Neural progenitor cell (in vitro differentiated cells): ENCODE results near the gene AVPR1A. TPM values are rescaled to one million over a fixed set of nuclear protein-coding genes. Genes with fewer than 3 reads are reported as not detected.

Source experiments
- DNase-seq: peaks from one replicate; pipeline ENCODE4 v3.0.0-alpha.2; 2016; ENCODE audit warnings: low spot score
- H2AFZ ChIP-seq: fragments of 200-600 bp; sonication (generic); replicated peaks from 2 replicates; pipeline ENCODE4 v1.6.1; 2016; ENCODE audit warnings: antibody characterized with exemption
- H3F3A ChIP-seq: fragments of 200-600 bp; sonication (generic); 2 replicates; pipeline ENCODE4 v1.6.1; 2016; ENCODE audit warnings: antibody characterized with exemption, low read depth
- H3K27ac ChIP-seq: fragments of 200-600 bp; sonication (generic); 2 replicates; pipeline ENCODE4 v1.5.1; 2016; ENCODE audit warnings: mild to moderate bottlenecking
- H3K27me3 ChIP-seq: fragments of 200-600 bp; sonication (generic); 2 replicates; pipeline ENCODE4 v1.6.1; 2016; ENCODE audit warnings: mild to moderate bottlenecking, moderate library complexity
- H3K36me3 ChIP-seq: fragments of 200-600 bp; sonication (generic); 2 replicates; pipeline ENCODE4 v1.5.1; 2016
- H3K4me1 ChIP-seq: fragments of 200-600 bp; sonication (generic); 2 replicates; pipeline ENCODE4 v1.6.1; 2016; ENCODE audit warnings: mixed run types
- H3K4me2 ChIP-seq: fragments of 200-600 bp; sonication (generic); 2 replicates; pipeline ENCODE4 v1.6.1; 2016
- H3K4me3 ChIP-seq: fragments of 200-600 bp; sonication (generic); 2 replicates; pipeline ENCODE4 v1.5.1; 2016
- H3K79me2 ChIP-seq: fragments of 200-600 bp; sonication (generic); 2 replicates; pipeline ENCODE4 v1.6.1; 2016; ENCODE audit warnings: low read depth
- H3K9ac ChIP-seq: fragments of 200-600 bp; sonication (generic); 2 replicates; pipeline ENCODE4 v1.6.1; 2016
- H3K9me3 ChIP-seq: fragments of 200-600 bp; sonication (generic); 2 replicates; pipeline ENCODE4 v1.5.1; 2016; ENCODE audit warnings: low read depth
- H4K20me1 ChIP-seq: fragments of 200-600 bp; sonication (generic); 2 replicates; pipeline ENCODE4 v1.6.1; 2016; ENCODE audit warnings: low read depth
- H3K27ac Mint-ChIP-seq: 3 replicates; pipeline ENCODE4 v1.8.0; 2021; ENCODE audit warnings: mixed read lengths
- H3K27me3 Mint-ChIP-seq: 2 replicates; pipeline ENCODE4 v1.8.0; 2022; ENCODE audit warnings: low read depth, mild to moderate bottlenecking, inconsistent platforms, moderate library complexity, mixed read lengths; ENCODE audit not compliant: insufficient read depth
- H3K36me3 Mint-ChIP-seq: 3 replicates; pipeline ENCODE4 v1.8.0; 2021; ENCODE audit warnings: mixed read lengths
- H3K4me1 Mint-ChIP-seq: 3 replicates; pipeline ENCODE4 v1.8.0; 2021; ENCODE audit warnings: mixed read lengths
- H3K4me3 Mint-ChIP-seq: 3 replicates; pipeline ENCODE4 v1.8.0; 2021; ENCODE audit warnings: mild to moderate bottlenecking, moderate library complexity, mixed read lengths
- H3K9me3 Mint-ChIP-seq: 3 replicates; pipeline ENCODE4 v1.8.0; 2020; ENCODE audit warnings: mixed read lengths
- EZH2 ChIP-seq: fragments of 200-600 bp; sonication (generic); IDR thresholded peaks from 2 replicates; pipeline ENCODE4 v1.6.1; 2017; ENCODE audit warnings: antibody characterized with exemption, mild to moderate bottlenecking, moderate library complexity
- EZH2phosphoT487 ChIP-seq: fragments of 200-600 bp; sonication (generic); IDR thresholded peaks from 2 replicates; pipeline ENCODE4 v1.6.1; 2017; ENCODE audit warnings: antibody characterized with exemption
- total RNA-seq: library from RNA; depleted of rRNA; stranded (reverse); fragments of >200 nt; gene quantifications from 2 replicates; pipeline ENCODE4 v1.2.3, GENCODE V29; 2015; ENCODE audit warnings: low replicate concordance
- TF ChIP-seq, protein P1 (sequence below): fragments of 200-600 bp; sonication (generic); IDR thresholded peaks from 2 replicates; pipeline ENCODE4 v1.5.1; 2017; ENCODE audit warnings: antibody characterized with exemption, mild to moderate bottlenecking

AVPR1A gene
- total RNA-seq, 1 donor from 2014 or later: 0.04 TPM

DNA sequence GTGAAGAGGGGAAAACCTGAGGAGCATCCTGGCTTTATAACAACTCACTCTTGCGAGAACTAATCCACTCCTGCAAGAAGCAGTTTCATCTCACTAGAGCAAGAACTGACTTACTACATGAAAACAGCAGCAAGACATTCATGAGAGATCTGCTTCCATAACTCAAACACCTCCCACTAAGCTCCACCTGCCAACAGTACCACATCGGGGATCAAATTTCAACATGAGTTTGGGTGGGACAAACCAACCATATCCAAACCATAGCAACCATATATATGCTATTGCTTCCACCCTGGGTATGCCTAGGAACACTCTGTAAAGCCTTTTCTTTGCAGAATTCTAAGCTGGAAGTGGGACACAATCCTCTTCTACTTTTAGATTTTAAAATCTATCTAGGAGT is 13.9 kb upstream of the AVPR1A start:
- TF ChIP-seq, protein P1, sequence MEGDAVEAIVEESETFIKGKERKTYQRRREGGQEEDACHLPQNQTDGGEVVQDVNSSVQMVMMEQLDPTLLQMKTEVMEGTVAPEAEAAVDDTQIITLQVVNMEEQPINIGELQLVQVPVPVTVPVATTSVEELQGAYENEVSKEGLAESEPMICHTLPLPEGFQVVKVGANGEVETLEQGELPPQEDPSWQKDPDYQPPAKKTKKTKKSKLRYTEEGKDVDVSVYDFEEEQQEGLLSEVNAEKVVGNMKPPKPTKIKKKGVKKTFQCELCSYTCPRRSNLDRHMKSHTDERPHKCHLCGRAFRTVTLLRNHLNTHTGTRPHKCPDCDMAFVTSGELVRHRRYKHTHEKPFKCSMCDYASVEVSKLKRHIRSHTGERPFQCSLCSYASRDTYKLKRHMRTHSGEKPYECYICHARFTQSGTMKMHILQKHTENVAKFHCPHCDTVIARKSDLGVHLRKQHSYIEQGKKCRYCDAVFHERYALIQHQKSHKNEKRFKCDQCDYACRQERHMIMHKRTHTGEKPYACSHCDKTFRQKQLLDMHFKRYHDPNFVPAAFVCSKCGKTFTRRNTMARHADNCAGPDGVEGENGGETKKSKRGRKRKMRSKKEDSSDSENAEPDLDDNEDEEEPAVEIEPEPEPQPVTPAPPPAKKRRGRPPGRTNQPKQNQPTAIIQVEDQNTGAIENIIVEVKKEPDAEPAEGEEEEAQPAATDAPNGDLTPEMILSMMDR: no peak
- TF ChIP-seq EZH2 (no peak), EZH2phosphoT487 (no peak)
- Histone ChIP-seq H3K79me2 (no peaks in the 10 kb centered on the region), H3K36me3 (no peaks in the 10 kb centered on the region), H3K9me3 (no peaks in the 10 kb centered on the region), H3K27ac (no peak overlapping the region), H4K20me1 (no peaks in the 10 kb centered on the region), H3K27me3 (no peaks in the 10 kb centered on the region), H2AFZ (no peak overlapping the region), H3K4me1 (no peaks in the 10 kb centered on the region), H3K4me2 (no peak overlapping the region), H3K4me3 (no peak overlapping the region), H3F3A (no peaks in the 10 kb centered on the region), H3K9ac (no peak overlapping the region)
- Mint-ChIP-seq H3K4me3 (no peak overlapping the region), H3K9me3 (peaks cover 5% of the 10 kb centered on the region), H3K36me3 (no peaks in the 10 kb centered on the region), H3K4me1 (peaks cover 15% of the 10 kb centered on the region), H3K27me3 (peaks cover 3% of the 10 kb centered on the region), H3K27ac (no peak overlapping the region)
- no peak for DNase-seq

DNA sequence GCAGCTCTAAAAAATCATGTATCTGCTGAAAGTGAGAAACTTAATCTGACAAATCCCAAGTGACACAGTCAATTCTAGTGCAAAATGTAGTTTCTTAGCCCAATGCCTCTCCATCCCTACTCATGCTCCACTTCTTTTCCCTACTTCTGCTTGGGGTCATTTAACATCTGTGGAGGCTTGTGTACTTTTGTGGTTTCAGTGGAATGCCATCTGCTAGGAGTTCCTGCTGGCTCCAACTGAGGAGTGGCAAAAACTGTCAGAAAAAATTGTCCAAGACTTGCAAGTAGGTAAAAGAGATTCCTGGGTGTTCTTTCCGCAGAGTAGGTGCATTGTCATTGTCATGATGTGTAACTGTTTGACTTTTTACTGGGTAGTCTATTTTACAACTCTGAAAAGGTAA is 12.5 kb upstream of the AVPR1A start:
- H3K4me2 ChIP-seq: no peak overlapping the region
- H3K9me3 Mint-ChIP-seq: peaks cover 5% of the 10 kb centered on the region
- peaks cover 7% of the 10 kb centered on the region for H3K27me3 Mint-ChIP-seq
- H2AFZ ChIP-seq: no peak overlapping the region
- H3K36me3 Mint-ChIP-seq: no peaks in the 10 kb centered on the region
- H3F3A ChIP-seq: no peaks in the 10 kb centered on the region
- no peaks in the 10 kb centered on the region for H3K79me2 ChIP-seq
- no peak overlapping the region for H3K4me3 Mint-ChIP-seq
- H4K20me1 ChIP-seq: no peaks in the 10 kb centered on the region
- no peak overlapping the region for H3K4me3 ChIP-seq
- TF ChIP-seq EZH2: no peak
- TF ChIP-seq EZH2phosphoT487: no peak
- TF ChIP-seq, protein P1: no peak
- no peak overlapping the region for H3K9ac ChIP-seq
- H3K36me3 ChIP-seq: no peaks in the 10 kb centered on the region
- H3K27ac ChIP-seq: no peak overlapping the region
- no peak for DNase-seq
- no peaks in the 10 kb centered on the region for H3K4me1 ChIP-seq
- no peak overlapping the region for H3K27ac Mint-ChIP-seq
- no peaks in the 10 kb centered on the region for H3K9me3 ChIP-seq
- H3K4me1 Mint-ChIP-seq: peaks cover 15% of the 10 kb centered on the region
- H3K27me3 ChIP-seq: no peaks in the 10 kb centered on the region

DNA sequence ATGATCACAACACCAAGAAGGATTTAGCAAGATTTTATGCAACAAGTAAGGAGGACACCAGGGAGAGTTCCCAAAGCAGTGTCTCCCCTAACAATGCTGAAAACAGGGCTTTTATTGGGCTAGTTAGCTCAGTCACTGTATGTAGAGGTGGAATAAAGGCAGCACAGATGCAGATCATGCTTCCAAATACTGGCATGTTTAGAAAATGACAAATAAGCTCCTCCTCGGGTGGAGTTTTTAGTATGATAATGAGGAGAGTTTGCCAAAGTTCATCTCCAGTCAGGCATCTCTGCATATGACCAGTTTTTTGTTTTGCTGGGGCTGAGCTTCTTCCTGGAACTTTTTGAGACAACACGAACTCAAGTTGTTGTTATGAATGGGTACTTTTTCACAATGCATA is 4.4 kb upstream of the AVPR1A start:
- no peak overlapping the region for H3K4me3 Mint-ChIP-seq
- TF ChIP-seq, protein P1: no peak
- TF ChIP-seq EZH2 (no peak), EZH2phosphoT487 (no peak)
- Histone ChIP-seq H2AFZ (no peak overlapping the region), H3K27me3 (peaks cover 35% of the 10 kb centered on the region), H3K27ac (no peak overlapping the region), H3K9ac (no peak overlapping the region), H3K4me1 (peaks cover 8% of the 10 kb centered on the region), H3K4me3 (no peak overlapping the region), H3F3A (peaks cover 22% of the 10 kb centered on the region), H3K36me3 (no peaks in the 10 kb centered on the region), H3K79me2 (no peaks in the 10 kb centered on the region), H4K20me1 (no peaks in the 10 kb centered on the region), H3K9me3 (no peaks in the 10 kb centered on the region), H3K4me2 (no peak overlapping the region)
- peaks cover 20% of the 10 kb centered on the region for H3K27me3 Mint-ChIP-seq
- DNase-seq: no peak
- H3K36me3 Mint-ChIP-seq: peaks cover 4% of the 10 kb centered on the region
- peaks cover 4% of the 10 kb centered on the region for H3K9me3 Mint-ChIP-seq
- H3K27ac Mint-ChIP-seq: no peak overlapping the region
- H3K4me1 Mint-ChIP-seq: peaks cover 11% of the 10 kb centered on the region
